ENCODE measurements around the gene KLHL14. TPM values are rescaled to one million over a fixed set of nuclear protein-coding genes. Genes with fewer than 3 reads are reported as not detected.

KLHL14 gene
- total and polyA plus RNA-seq, 10 of the 15 experiments (the other 5 are each of a cell fraction or from before 2014, with no cell fraction given), result 0.03 to 0.05 TPM; not detected in 8

- no peak overlapping the region for H3K4me3 ChIP-seq
- H3K79me2 ChIP-seq (ENCODE audit: control insufficient read depth, insufficient read depth, low read length), result no peaks in the 10 kb centered on the region
- ChIA-PET RAD21 (ENCODE audit: unreplicated experiment) (no interaction called here), CTCF (no interaction called here), SMC1A (ENCODE audit: uncharacterized antibody, unreplicated experiment) (no interaction called here), POLR2A (no interaction called here)
- H3K9ac ChIP-seq (ENCODE audit: control insufficient read depth, insufficient read depth, low read length), result no peak overlapping the region
- peak; percentile 70 for ATAC-seq
- in situ Hi-C loops (cut with MboI) (no loop called here), intact Hi-C loops (cut with micrococcal nuclease; ENCODE audit: unreplicated experiment) (no loop called here)
- H3K36me3 ChIP-seq (ENCODE audit: control insufficient read depth in 2 of 2, insufficient read depth in 2 of 2, low read length in 1 of 2), result no peaks in the 10 kb centered on the region
- WGBS (ENCODE audit: insufficient coverage, insufficient replicate concordance, low lambda C conversion rate, missing lambda C conversion rate), result 28% methylated on average over 5 of the region's 5 CpGs
- H3K9me3 ChIP-seq (replicated peaks; ENCODE audit: control insufficient read depth, insufficient read depth, low read length), result no peaks in the 10 kb centered on the region
- TF ChIP-seq, protein P1, sequence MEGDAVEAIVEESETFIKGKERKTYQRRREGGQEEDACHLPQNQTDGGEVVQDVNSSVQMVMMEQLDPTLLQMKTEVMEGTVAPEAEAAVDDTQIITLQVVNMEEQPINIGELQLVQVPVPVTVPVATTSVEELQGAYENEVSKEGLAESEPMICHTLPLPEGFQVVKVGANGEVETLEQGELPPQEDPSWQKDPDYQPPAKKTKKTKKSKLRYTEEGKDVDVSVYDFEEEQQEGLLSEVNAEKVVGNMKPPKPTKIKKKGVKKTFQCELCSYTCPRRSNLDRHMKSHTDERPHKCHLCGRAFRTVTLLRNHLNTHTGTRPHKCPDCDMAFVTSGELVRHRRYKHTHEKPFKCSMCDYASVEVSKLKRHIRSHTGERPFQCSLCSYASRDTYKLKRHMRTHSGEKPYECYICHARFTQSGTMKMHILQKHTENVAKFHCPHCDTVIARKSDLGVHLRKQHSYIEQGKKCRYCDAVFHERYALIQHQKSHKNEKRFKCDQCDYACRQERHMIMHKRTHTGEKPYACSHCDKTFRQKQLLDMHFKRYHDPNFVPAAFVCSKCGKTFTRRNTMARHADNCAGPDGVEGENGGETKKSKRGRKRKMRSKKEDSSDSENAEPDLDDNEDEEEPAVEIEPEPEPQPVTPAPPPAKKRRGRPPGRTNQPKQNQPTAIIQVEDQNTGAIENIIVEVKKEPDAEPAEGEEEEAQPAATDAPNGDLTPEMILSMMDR (IDR thresholded peaks at IDR 0.05 in 2 of 3, conservative IDR thresholded peaks at IDR 0.05 in 1 of 3; ENCODE audit: control insufficient read depth in 2 of 3, extremely low read depth in 1 of 3, insufficient read depth in 1 of 3, low read depth in 3 of 3, low read length in 3 of 3), result peak in 1 of 3 experiments; percentile 24; a peak in 2 of 6 replicates
- TF ChIP-seq SIX5 (IDR thresholded peaks at IDR 0.05; ENCODE audit: low read depth, low read length, severe bottlenecking), result no peak
- H3K27ac ChIP-seq (ENCODE audit: control insufficient read depth, insufficient read depth), result no peak overlapping the region
- no peaks in the 10 kb centered on the region for H3K4me1 ChIP-seq (ENCODE audit: control insufficient read depth, insufficient read depth, low read length)
- H3K4me2 ChIP-seq (ENCODE audit: control insufficient read depth, insufficient read depth), result no peak overlapping the region
- no peak for DNase-seq (ENCODE audit: low read depth, low spot score)
- H4K20me1 ChIP-seq (ENCODE audit: control insufficient read depth, insufficient read depth), result no peaks in the 10 kb centered on the region
- H3K27me3 ChIP-seq (replicated peaks in 1 of 2; ENCODE audit: control insufficient read depth in 2 of 2, insufficient read depth in 2 of 2, low read length in 1 of 2), result no peaks in the 10 kb centered on the region
- FAIRE-seq, result no peak
- H2AFZ ChIP-seq (ENCODE audit: control insufficient read depth, low read depth, low read length), result no peak overlapping the region
- no TSS peak for BruUV-seq (replicated peaks)
Measured at GRCh38 chr18:32669549-32670165, 103.2 kb downstream of the KLHL14 start.

DNA sequence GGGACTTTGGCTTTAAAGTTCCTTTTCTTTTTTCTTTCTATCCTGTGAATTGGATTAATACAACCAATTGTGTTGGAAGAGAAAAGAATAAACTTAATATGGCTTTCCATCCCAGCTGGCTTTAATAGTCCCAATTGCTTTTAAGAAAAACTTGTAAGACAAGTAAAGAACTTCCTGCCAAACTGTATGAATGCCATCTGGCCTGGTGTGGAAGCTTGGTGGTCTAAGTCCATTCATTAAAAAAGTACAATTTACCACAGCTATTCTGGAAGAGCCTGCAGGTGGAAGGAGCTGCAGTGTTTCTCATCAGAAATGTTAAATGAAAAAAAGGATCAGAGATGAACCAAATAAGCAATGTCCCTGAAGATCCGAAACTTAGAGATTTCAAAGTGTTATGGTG is 103.9 kb downstream of the KLHL14 start:
- Histone ChIP-seq H3K9me3 (replicated peaks; ENCODE audit: control insufficient read depth, insufficient read depth, low read length) (no peaks in the 10 kb centered on the region), H3K27me3 (replicated peaks in 1 of 2; ENCODE audit: control insufficient read depth in 2 of 2, insufficient read depth in 2 of 2, low read length in 1 of 2) (no peaks in the 10 kb centered on the region), H3K79me2 (ENCODE audit: control insufficient read depth, insufficient read depth, low read length) (no peaks in the 10 kb centered on the region), H3K36me3 (ENCODE audit: control insufficient read depth in 2 of 2, insufficient read depth in 2 of 2, low read length in 1 of 2) (no peaks in the 10 kb centered on the region), H3K4me3 (no peak overlapping the region), H3K4me2 (ENCODE audit: control insufficient read depth, insufficient read depth) (no peak overlapping the region), H3K9ac (ENCODE audit: control insufficient read depth, insufficient read depth, low read length) (no peak overlapping the region), H3K27ac (ENCODE audit: control insufficient read depth, insufficient read depth) (no peak overlapping the region), H3K4me1 (ENCODE audit: control insufficient read depth, insufficient read depth, low read length) (no peaks in the 10 kb centered on the region), H4K20me1 (ENCODE audit: control insufficient read depth, insufficient read depth) (no peaks in the 10 kb centered on the region), H2AFZ (ENCODE audit: control insufficient read depth, low read depth, low read length) (no peak overlapping the region)
- ATAC-seq (no peak), DNase-seq (ENCODE audit: low read depth, low spot score) (no peak), FAIRE-seq (no peak)
- CTCF ChIA-PET, result no interaction called here
- intact Hi-C loops (cut with micrococcal nuclease; ENCODE audit: unreplicated experiment), result no loop called here
- POLR2A ChIA-PET, result no interaction called here
- SMC1A ChIA-PET (ENCODE audit: uncharacterized antibody, unreplicated experiment), result no interaction called here
- BruUV-seq (replicated peaks), result no TSS peak
- in situ Hi-C loops (cut with MboI), result no loop called here
- 33% methylated on average over 1 of the region's 1 CpG for WGBS (ENCODE audit: insufficient coverage, insufficient replicate concordance, low lambda C conversion rate, missing lambda C conversion rate)
- RAD21 ChIA-PET (ENCODE audit: unreplicated experiment), result no interaction called here
- TF ChIP-seq PAX5 (IDR thresholded peaks at IDR 0.05; ENCODE audit: borderline replicate concordance, low read depth, low read length) (no peak), SREBF1 (IDR thresholded peaks at IDR 0.05; ENCODE audit: low read length) (no peak), CHD2 (IDR thresholded peaks at IDR 0.05; ENCODE audit: borderline replicate concordance, low read depth, low read length) (no peak), SMAD1 (IDR thresholded peaks at IDR 0.05; ENCODE audit: low read depth, partially characterized antibody) (no peak), ZNF592 (IDR thresholded peaks at IDR 0.05) (no peak), EZH2 (IDR thresholded peaks at IDR 0.05; ENCODE audit: borderline replicate concordance, control insufficient read depth, low read depth, low read length) (no peak), ZNF217 (IDR thresholded peaks at IDR 0.05) (no peak), MXI1 (IDR thresholded peaks at IDR 0.05; ENCODE audit: low read depth, low read length) (no peak)

All from GM12878 (cell line).